PC-9 (cell line): ENCODE results near the gene FNIP2. TPM values are rescaled to one million over a fixed set of nuclear protein-coding genes. Genes with fewer than 3 reads are reported as not detected.

Experiments used
- BruUV-seq: library from RNA; stranded (reverse); fragments of 400-500 nt; replicated peaks from 2 replicates; lab custom pipeline; 2021; lab: Mats Ljungman, UMichigan
- CTCF ChIA-PET: fragments of 300-600 bp; sonication (Branson Sonifier 250); formaldehyde crosslinking; loops from one replicate; lab custom pipeline; 2022; ENCODE audit warnings: antibody characterized with exemption; lab: Charles Lee
- POLR2A ChIA-PET: fragments of 300-600 bp; sonication (Branson Sonifier 250); formaldehyde crosslinking; loops from one replicate; lab custom pipeline; 2022; ENCODE audit warnings: antibody characterized with exemption; ENCODE audit not compliant: unreplicated experiment; lab: Charles Lee
- DNase-seq, 2 experiments: peaks; one replicate each; pipeline versions ENCODE4 v3.0.0 to v3.0.0-alpha.2; 2015 to 2022; ENCODE audit warnings: mixed read lengths in 1 of 2
- H2AFZ ChIP-seq: fragments of 200-600 bp; sonication (generic); 2 replicates; pipeline ENCODE4 v1.8.1; 2017; ENCODE audit warnings: antibody characterized with exemption
- H3F3A ChIP-seq: fragments of 200-600 bp; sonication (generic); 2 replicates; pipeline ENCODE4 v1.8.1; 2017; ENCODE audit warnings: antibody characterized with exemption, mild to moderate bottlenecking, low read depth; ENCODE audit not compliant: insufficient read depth
- H3K27ac ChIP-seq: fragments of 200-600 bp; sonication (generic); 2 replicates; pipeline ENCODE4 v1.6.1; 2016; ENCODE audit warnings: mixed run types
- H3K27me3 ChIP-seq: fragments of 200-600 bp; sonication (generic); 2 replicates; pipeline ENCODE4 v1.6.1; 2016; ENCODE audit warnings: low read depth, mixed run types; ENCODE audit not compliant: insufficient read depth
- H3K36me3 ChIP-seq: fragments of 200-600 bp; sonication (generic); 2 replicates; pipeline ENCODE4 v1.6.1; 2016; ENCODE audit warnings: low read depth, mixed run types
- H3K4me1 ChIP-seq: fragments of 200-600 bp; sonication (generic); replicated peaks from 2 replicates; pipeline ENCODE4 v1.6.1; 2016; ENCODE audit warnings: mixed run types; ENCODE audit not compliant: insufficient read depth
- H3K4me2 ChIP-seq: fragments of 200-600 bp; sonication (generic); 2 replicates; pipeline ENCODE4 v1.6.1; 2017; ENCODE audit warnings: mixed run types
- H3K4me3 ChIP-seq: fragments of 200-600 bp; sonication (generic); 2 replicates; pipeline ENCODE4 v1.6.1; 2016; ENCODE audit warnings: mixed run types
- H3K79me2 ChIP-seq: fragments of 200-600 bp; sonication (generic); 2 replicates; pipeline ENCODE4 v1.6.1; 2017; ENCODE audit warnings: low read depth, mixed run types
- H3K9me2 ChIP-seq: fragments of 200-600 bp; sonication (generic); 2 replicates; pipeline ENCODE4 v1.8.1; 2017; ENCODE audit warnings: mild to moderate bottlenecking; ENCODE audit not compliant: insufficient read depth
- H3K9me3 ChIP-seq: fragments of 200-600 bp; sonication (generic); 2 replicates; pipeline ENCODE4 v1.8.1; 2016; ENCODE audit warnings: low read depth; ENCODE audit not compliant: insufficient read depth
- H4K20me1 ChIP-seq: fragments of 200-600 bp; sonication (generic); 2 replicates; pipeline ENCODE4 v1.8.1; 2017; ENCODE audit not compliant: insufficient read depth
- CTCF ChIP-seq: fragments of 200-600 bp; sonication (generic); conservative IDR thresholded peaks from 2 replicates; pipeline ENCODE4 v1.6.1; 2017; ENCODE audit warnings: mixed run types, antibody characterized with exemption, mild to moderate bottlenecking, moderate library complexity
- EZH2 ChIP-seq: fragments of 200-600 bp; sonication (generic); IDR thresholded peaks from 2 replicates; pipeline ENCODE4 v1.8.0; 2017; ENCODE audit warnings: antibody characterized with exemption, low read depth
- intact Hi-C: fragments of 100-400 bp; cut with micrococcal nuclease; formaldehyde crosslinking; loops from one replicate; pipeline ENCODE4 v1.10.0; 2022; ENCODE audit not compliant: unreplicated experiment
- total RNA-seq: library from RNA; stranded (reverse); gene quantifications from 2 replicates; pipeline ENCODE4 v1.2.3, GENCODE V29; 2021

The FNIP2 gene
- total RNA-seq, 1 experiment from 2014 or later, result 2.5 TPM

- no TSS peak for BruUV-seq
- H3F3A ChIP-seq, result peaks cover 10% of the 10 kb centered on the region; the same call in 1 of the 2 replicates
- no peaks in the 10 kb centered on the region for H4K20me1 ChIP-seq
- H3K27me3 ChIP-seq, result no peaks in the 10 kb centered on the region
- no peak overlapping the region for H2AFZ ChIP-seq
- H3K9me3 ChIP-seq, result no peaks in the 10 kb centered on the region
- no peak for TF ChIP-seq EZH2
- no peak for TF ChIP-seq CTCF
- H3K4me1 ChIP-seq, result peaks cover 22% of the 10 kb centered on the region
- no peak overlapping the region for H3K4me3 ChIP-seq
- H3K4me2 ChIP-seq, result no peak overlapping the region
- H3K9me2 ChIP-seq, result no peaks in the 10 kb centered on the region
- no peaks in the 10 kb centered on the region for H3K79me2 ChIP-seq
- H3K36me3 ChIP-seq, result no peaks in the 10 kb centered on the region
- no peak for DNase-seq
- no peak overlapping the region for H3K27ac ChIP-seq
- ChIA-PET POLR2A (no interaction called here), CTCF (no interaction called here)
- intact Hi-C loops, result loop anchor here (5.0 kb wide), 1 partner anchor 126 kb away; no protein-coding TSS in a partner anchor
Measured at GRCh38 chr4:158871335-158871724, 102.5 kb downstream of the FNIP2 start.

GRCh38 chr4:158873795-158874401 lies 105.1 kb downstream of the FNIP2 start:
- ChIA-PET CTCF (interaction anchor here (0.7 kb wide), 1 partner anchor 299 kb away, joined by 4 read pairs; no protein-coding TSS in a partner anchor), POLR2A (interaction anchor here (0.6 to 0.7 kb wide), 3 partner anchors 122 to 302 kb away, joined by 3 to 7 read pairs (median 4); no protein-coding TSS in a partner anchor)
- no peak for TF ChIP-seq EZH2
- no peak for TF ChIP-seq CTCF
- Histone ChIP-seq H3K36me3 (no peaks in the 10 kb centered on the region), H3K27me3 (no peaks in the 10 kb centered on the region), H3K4me3 (peak overlapping the region; percentile 26; the same call in 1 of the 2 replicates), H3F3A (peaks cover 10% of the 10 kb centered on the region; the same call in 1 of the 2 replicates), H3K4me1 (peaks cover 22% of the 10 kb centered on the region), H4K20me1 (no peaks in the 10 kb centered on the region), H3K9me2 (no peaks in the 10 kb centered on the region), H3K9me3 (no peaks in the 10 kb centered on the region), H3K4me2 (peak overlapping the region; percentile 55), H3K27ac (peak overlapping the region; percentile 83), H2AFZ (no peak overlapping the region), H3K79me2 (no peaks in the 10 kb centered on the region)
- intact Hi-C loops, result loop anchor here (1.0 to 5.0 kb wide), 3 partner anchors 123 to 301 kb away; partner anchors contain the start of gene RAPGEF2
- BruUV-seq, result no TSS peak
- DNase-seq, result peak; percentile 61 to 98

GRCh38 chr4:158875026-158875425 lies 106.2 kb downstream of the FNIP2 start:
- no peak for TF ChIP-seq EZH2
- TF ChIP-seq CTCF, result no peak
- Histone ChIP-seq H3K4me2 (no peak overlapping the region), H3K4me3 (no peak overlapping the region), H3K9me2 (no peaks in the 10 kb centered on the region), H4K20me1 (no peaks in the 10 kb centered on the region), H3K36me3 (no peaks in the 10 kb centered on the region), H3K79me2 (no peaks in the 10 kb centered on the region), H3K4me1 (peaks cover 22% of the 10 kb centered on the region), H2AFZ (no peak overlapping the region), H3K27me3 (no peaks in the 10 kb centered on the region), H3F3A (peaks cover 10% of the 10 kb centered on the region; the same call in 1 of the 2 replicates), H3K27ac (no peak overlapping the region), H3K9me3 (no peaks in the 10 kb centered on the region)
- DNase-seq, result no peak
- CTCF ChIA-PET, result interaction anchor here (0.7 kb wide), 1 partner anchor 18 kb away, joined by 3 read pairs; no protein-coding TSS in a partner anchor
- intact Hi-C loops, result loop anchor here (2.0 kb wide), 1 partner anchor 228 kb away; the partner anchor contains the start of gene RAPGEF2
- BruUV-seq, result no TSS peak
- POLR2A ChIA-PET, result interaction anchor here (0.6 to 0.7 kb wide), 2 partner anchors 211 to 266 kb away, joined by 6 to 16 read pairs; no protein-coding TSS in a partner anchor
